Retina (tissue), 1 donor: ENCODE results near the gene LARGE1.

Experiments
- DNase-seq: peaks from one replicate; pipeline ENCODE4 v3.0.0-alpha.2; 2016

LARGE1 gene

GRCh38 chr22:33274214-33275072, 645.8 kb downstream of the LARGE1 start:
- DNase-seq: peak; percentile 6

- no peak for DNase-seq
Measured at GRCh38 chr22:33272871-33273270, 647.4 kb downstream of the LARGE1 start.

GRCh38 chr22:33272180-33272579, 648.1 kb downstream of the LARGE1 start:
- DNase-seq: no peak

- DNase-seq: peak; percentile 31
Measured at GRCh38 chr22:33271390-33272161, 648.7 kb downstream of the LARGE1 start.

- no peak for DNase-seq
Measured at GRCh38 chr22:33270596-33270995, 649.7 kb downstream of the LARGE1 start.

GRCh38 chr22:33261699-33262098, 658.6 kb downstream of the LARGE1 start:
- DNase-seq: no peak

- DNase-seq: no peak
Measured at GRCh38 chr22:33260498-33260897, 659.8 kb downstream of the LARGE1 start.

- peak; percentile 12 for DNase-seq
Measured at GRCh38 chr22:33255791-33256190, 664.5 kb downstream of the LARGE1 start.

- DNase-seq: no peak
Measured at GRCh38 chr22:33248948-33249347, 671.3 kb downstream of the LARGE1 start.

GRCh38 chr22:33247758-33248157, 672.5 kb downstream of the LARGE1 start:
- DNase-seq: no peak

- DNase-seq: no peak
Measured at GRCh38 chr22:33242078-33242477, 678.2 kb downstream of the LARGE1 start.

GRCh38 chr22:33240888-33241475, 679.3 kb downstream of the LARGE1 start:
- DNase-seq: no peak

GRCh38 chr22:33232071-33232470, 688.2 kb downstream of the LARGE1 start:
- no peak for DNase-seq

GRCh38 chr22:33227791-33228190, 692.5 kb downstream of the LARGE1 start:
- DNase-seq: no peak

GRCh38 chr22:33224841-33225240, 695.4 kb downstream of the LARGE1 start:
- DNase-seq: no peak
